EH (cell line): Measurements from ENCODE around the gene ARMC9.

Source experiments
- DNase-seq: peaks from one replicate; pipeline ENCODE4 v3.0.0-alpha.2; 2015; ENCODE audit warnings: low read depth

Gene ARMC9

GRCh38 chr2:231315896-231316295 is 117.5 kb downstream of the ARMC9 start:
- no peak for DNase-seq

GRCh38 chr2:231317579-231317978 is 119.1 kb downstream of the ARMC9 start:
- no peak for DNase-seq

GRCh38 chr2:231318436-231318835 is 120.0 kb downstream of the ARMC9 start:
- no peak for DNase-seq

GRCh38 chr2:231318954-231319353 is 120.5 kb downstream of the ARMC9 start:
- DNase-seq = no peak

- DNase-seq = no peak
These were observed 121.4 kb downstream of the ARMC9 start for GRCh38 chr2:231319867-231320266.

- DNase-seq = no peak
These were observed 122.6 kb downstream of the ARMC9 start for GRCh38 chr2:231321021-231321420.

- DNase-seq = no peak
These were observed 123.3 kb downstream of the ARMC9 start for GRCh38 chr2:231321556-231322334.

- DNase-seq = no peak
These were observed 124.9 kb downstream of the ARMC9 start for GRCh38 chr2:231323316-231323715.

GRCh38 chr2:231325826-231326225 is 127.4 kb downstream of the ARMC9 start:
- DNase-seq = no peak

GRCh38 chr2:231326404-231326803 is 128.0 kb downstream of the ARMC9 start:
- DNase-seq = no peak

- no peak for DNase-seq
These were observed 131.9 kb downstream of the ARMC9 start for GRCh38 chr2:231330311-231330710.

GRCh38 chr2:231331533-231331932 is 133.1 kb downstream of the ARMC9 start:
- DNase-seq = no peak

GRCh38 chr2:231332388-231332787 is 134.0 kb downstream of the ARMC9 start:
- no peak for DNase-seq

- DNase-seq = no peak
These were observed 134.6 kb downstream of the ARMC9 start for GRCh38 chr2:231332872-231333500.

- DNase-seq = no peak
These were observed 135.9 kb downstream of the ARMC9 start for GRCh38 chr2:231334179-231334930.

- DNase-seq = no peak
These were observed 136.6 kb downstream of the ARMC9 start for GRCh38 chr2:231334981-231335380.

GRCh38 chr2:231335591-231335990 is 137.2 kb downstream of the ARMC9 start:
- no peak for DNase-seq

- no peak for DNase-seq
These were observed 137.8 kb downstream of the ARMC9 start for GRCh38 chr2:231336236-231336635.

GRCh38 chr2:231336700-231337099 is 138.3 kb downstream of the ARMC9 start:
- DNase-seq = no peak

GRCh38 chr2:231337807-231338759 is 139.7 kb downstream of the ARMC9 start:
- DNase-seq = no peak

- no peak for DNase-seq
These were observed 140.9 kb downstream of the ARMC9 start for GRCh38 chr2:231339316-231339715.

GRCh38 chr2:231341100-231341499 is 142.7 kb downstream of the ARMC9 start:
- no peak for DNase-seq
